Naive thymus-derived CD4-positive, alpha-beta T cell (primary cell): ENCODE measurements around the gene SH3D19. TPM values are rescaled to one million over a fixed set of nuclear protein-coding genes. Genes with fewer than 3 reads are reported as not detected.

Experiments used
- ATAC-seq: fragments of 150-1000 bp; cut with Tn5 transposase; 2 replicates; pipeline ENCODE4 v1.10.0; 2021; ENCODE audit warnings: mild to moderate bottlenecking, moderate library complexity
- CTCF ChIA-PET: fragments of 350-600 bp; sonication (Branson Sonifier 250); formaldehyde crosslinking; loops from one replicate; lab custom pipeline; 2021; ENCODE audit warnings: antibody characterized with exemption; lab: Charles Lee
- POLR2A ChIA-PET: fragments of 350-600 bp; sonication (Branson Sonifier 250); formaldehyde crosslinking; loops from one replicate; lab custom pipeline; 2021; ENCODE audit warnings: antibody characterized with exemption, inconsistent platforms; lab: Charles Lee
- DNase-seq, 9 donors: peaks; one replicate each; pipeline versions ENCODE4 v3.0.0 to v3.0.0-alpha.2; 2020 to 2022; ENCODE audit warnings: mixed read lengths in 1 of 9
- H3K27ac ChIP-seq: one replicate; pipeline ENCODE4 v1.7.0; 2013; ENCODE audit warnings: mild to moderate bottlenecking, low read depth, low read length, moderate library complexity
- H3K27me3 ChIP-seq, 2 donors: one replicate each; pipeline ENCODE4 v1.7.0; 2013; ENCODE audit warnings: low read length in 2 of 2, mild to moderate bottlenecking in 2 of 2, moderate library complexity in 2 of 2; ENCODE audit not compliant: control insufficient read depth in 2 of 2, insufficient read depth in 2 of 2
- H3K36me3 ChIP-seq, 3 experiments: 1 replicate in 2 of 3; 2 replicates in 1 of 3; pipeline ENCODE4 v1.7.0; 2013; ENCODE audit warnings: low read length in 3 of 3, mild to moderate bottlenecking in 3 of 3, moderate library complexity in 1 of 3; ENCODE audit not compliant: insufficient read depth in 3 of 3, control insufficient read depth in 2 of 3
- H3K4me1 ChIP-seq, 2 donors: one replicate each; pipeline ENCODE4 v1.7.0; 2013; ENCODE audit warnings: low read length in 2 of 2, mild to moderate bottlenecking in 2 of 2, moderate library complexity in 1 of 2; ENCODE audit not compliant: control insufficient read depth in 2 of 2, insufficient read depth in 2 of 2
- H3K4me3 ChIP-seq: 2 replicates; pipeline ENCODE4 v1.7.0; 2013; ENCODE audit warnings: mild to moderate bottlenecking, low read length
- H3K9me3 ChIP-seq, 3 experiments: 1 replicate in 2 of 3; 2 replicates in 1 of 3; pipeline ENCODE4 v1.7.0; 2013; ENCODE audit warnings: low read length in 3 of 3; ENCODE audit not compliant: control insufficient read depth in 2 of 3
- H3K27ac Mint-ChIP-seq, 9 donors: one replicate each; pipeline ENCODE4 v1.8.0; 2020 to 2022; ENCODE audit warnings: mixed read lengths in 9 of 9, mild to moderate bottlenecking in 8 of 9, moderate library complexity in 5 of 9, inconsistent platforms in 2 of 9
- H3K27me3 Mint-ChIP-seq, 5 donors: one replicate each; pipeline ENCODE4 v1.8.0; 2021 to 2022; ENCODE audit warnings: mixed read lengths in 5 of 5, mild to moderate bottlenecking in 1 of 5
- H3K36me3 Mint-ChIP-seq, 5 donors: one replicate each; pipeline ENCODE4 v1.8.0; 2020 to 2022; ENCODE audit warnings: mixed read lengths in 5 of 5, mild to moderate bottlenecking in 3 of 5, inconsistent platforms in 1 of 5
- H3K4me1 Mint-ChIP-seq, 7 donors: one replicate each; pipeline ENCODE4 v1.8.0; 2020 to 2022; ENCODE audit warnings: mixed read lengths in 7 of 7, mild to moderate bottlenecking in 3 of 7, inconsistent platforms in 1 of 7
- H3K4me3 Mint-ChIP-seq, 10 donors: one replicate each; pipeline ENCODE4 v1.8.0; 2020 to 2022; ENCODE audit warnings: mild to moderate bottlenecking in 10 of 10, mixed read lengths in 10 of 10, moderate library complexity in 6 of 10, inconsistent platforms in 2 of 10
- H3K9me3 Mint-ChIP-seq, 11 donors: one replicate each; pipeline ENCODE4 v1.8.0; 2020 to 2022; ENCODE audit warnings: mixed read lengths in 11 of 11, mild to moderate bottlenecking in 4 of 11, inconsistent platforms in 1 of 11, moderate library complexity in 1 of 11
- intact Hi-C, 2 donors: fragments of 100-400 bp; cut with micrococcal nuclease; formaldehyde crosslinking; loops; one replicate each; pipeline ENCODE4 v1.15.1; 2023
- polyA plus RNA-seq, 2 donors: library from polyadenylated mRNA; unstranded; fragments of 300-500 nt; fragmentation: Illumina TruSeq; gene quantifications; one replicate each; pipeline ENCODE4 v1.2.3, GENCODE V29; 2021
- total RNA-seq, 6 experiments: library from RNA in 5 of 6; stranded (reverse) in 5 of 6; gene quantifications; 1 replicate in 5 of 6; 2 replicates in 1 of 6; pipeline ENCODE4 v1.2.3 and lab custom pipeline; 2021 to 2026

SH3D19 gene
- total and polyA plus RNA-seq, 7 experiments from 2014 or later = 0.66 to 1.8 (median 1.0) TPM; not detected in 2

DNA sequence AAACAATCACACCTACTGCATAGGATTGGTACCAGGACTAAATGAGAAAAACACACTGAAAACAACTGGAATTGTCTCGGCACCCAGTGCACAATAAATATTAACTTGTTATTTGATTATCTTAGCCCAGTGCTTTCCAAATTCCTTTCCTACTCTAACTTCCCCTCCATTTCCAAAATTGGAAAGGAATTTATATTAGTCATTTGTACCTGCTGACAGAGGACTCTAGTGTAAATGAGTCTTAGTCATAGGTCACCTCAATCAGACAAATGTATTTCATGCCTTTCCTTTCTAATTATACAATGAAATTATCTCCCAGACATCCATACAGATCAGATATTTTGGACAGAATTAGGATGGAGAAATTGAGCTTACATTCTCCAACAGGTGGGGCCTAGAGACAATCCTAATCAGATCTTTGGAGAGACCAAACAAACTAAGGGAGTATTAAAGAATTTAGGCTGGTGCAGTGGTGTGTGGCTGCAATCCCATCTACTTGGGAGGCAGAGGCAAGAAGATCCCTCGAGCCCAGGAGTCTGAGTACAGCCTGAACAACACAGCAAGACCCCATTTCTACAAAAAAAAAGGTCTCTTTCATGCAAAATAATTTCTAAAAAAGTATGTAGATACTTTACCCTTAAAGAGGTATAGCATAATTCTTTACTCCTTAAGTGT is 10.1 kb downstream of the SH3D19 start:
- H3K4me3 ChIP-seq = no peak overlapping the region
- DNase-seq (no peak), ATAC-seq (no peak)
- no peaks in the 10 kb centered on the region for H3K27me3 ChIP-seq
- POLR2A ChIA-PET = no interaction called here
- Mint-ChIP-seq H3K27me3 (peaks cover 5 to 24% (median 16%) of the 10 kb centered on the region in 5 donors), H3K9me3 (no peaks in the 10 kb centered on the region), H3K4me3 (no peak overlapping the region), H3K4me1 (no peaks in the 10 kb centered on the region), H3K27ac (no peak overlapping the region), H3K36me3 (no peaks in the 10 kb centered on the region)
- no peaks in the 10 kb centered on the region for H3K36me3 ChIP-seq
- no peak overlapping the region for H3K27ac ChIP-seq
- CTCF ChIA-PET = no interaction called here
- H3K4me1 ChIP-seq = no peaks in the 10 kb centered on the region
- intact Hi-C loops = no loop called here
- no peaks in the 10 kb centered on the region for H3K9me3 ChIP-seq

DNA sequence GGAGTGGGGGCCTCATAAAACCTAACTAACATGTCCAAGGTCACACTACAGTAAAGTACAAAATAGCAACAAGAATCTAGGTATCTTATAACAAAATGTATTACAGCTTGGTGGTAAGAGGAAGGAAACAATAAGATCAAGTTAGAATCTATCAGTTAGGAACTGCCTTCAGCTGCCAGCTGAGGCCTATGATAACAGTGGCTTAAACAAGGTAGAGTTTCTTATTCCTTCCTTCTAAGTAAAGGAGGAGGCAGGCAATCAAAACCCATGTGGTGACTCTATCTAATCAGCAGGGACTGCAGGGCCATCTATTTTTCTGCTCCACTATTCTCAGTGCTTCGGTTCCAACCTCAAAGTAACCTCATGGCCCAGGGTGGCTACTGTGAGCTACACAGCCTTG is 10.9 kb downstream of the SH3D19 start:
- H3K9me3 Mint-ChIP-seq = no peaks in the 10 kb centered on the region
- H3K9me3 ChIP-seq = no peaks in the 10 kb centered on the region
- no peak overlapping the region for H3K4me3 Mint-ChIP-seq
- ChIA-PET POLR2A (no interaction called here), CTCF (no interaction called here)
- no peaks in the 10 kb centered on the region for H3K36me3 Mint-ChIP-seq
- intact Hi-C loops = no loop called here
- no peaks in the 10 kb centered on the region for H3K36me3 ChIP-seq
- ATAC-seq = no peak
- no peaks in the 10 kb centered on the region for H3K27me3 ChIP-seq
- peak overlapping the region in 1 of 9 donors; percentile 31 for H3K27ac Mint-ChIP-seq
- no peak for DNase-seq
- H3K4me1 Mint-ChIP-seq = no peaks in the 10 kb centered on the region
- H3K27ac ChIP-seq = no peak overlapping the region
- peaks cover 4 to 15% (median 9%) of the 10 kb centered on the region in 5 donors for H3K27me3 Mint-ChIP-seq
- H3K4me3 ChIP-seq = no peak overlapping the region
- H3K4me1 ChIP-seq = no peaks in the 10 kb centered on the region

DNA sequence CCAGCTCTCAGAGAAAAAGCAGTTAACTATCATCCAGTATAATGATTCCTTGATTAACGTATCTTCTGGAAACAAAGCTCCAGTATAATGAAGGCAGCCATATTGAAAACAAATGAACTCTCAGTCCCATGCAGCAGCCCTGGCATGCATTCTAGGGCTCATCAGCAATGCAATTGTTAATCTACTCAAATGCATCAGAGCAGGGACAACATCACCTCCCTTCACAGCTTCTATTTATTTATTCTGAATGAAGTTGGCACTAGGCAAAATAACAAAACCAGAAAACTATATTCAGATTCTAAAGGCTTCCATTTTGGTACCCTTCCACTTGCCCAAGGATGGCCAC is 11.4 kb downstream of the SH3D19 start:
- H3K36me3 Mint-ChIP-seq = no peaks in the 10 kb centered on the region
- H3K4me1 ChIP-seq = no peaks in the 10 kb centered on the region
- H3K4me1 Mint-ChIP-seq = no peaks in the 10 kb centered on the region
- no peaks in the 10 kb centered on the region for H3K27me3 ChIP-seq
- H3K27ac ChIP-seq = no peak overlapping the region
- H3K4me3 Mint-ChIP-seq = no peak overlapping the region
- ChIA-PET POLR2A (no interaction called here), CTCF (no interaction called here)
- no peaks in the 10 kb centered on the region for H3K9me3 ChIP-seq
- no peak for DNase-seq
- ATAC-seq = no peak
- no peak overlapping the region for H3K4me3 ChIP-seq
- peaks cover 4 to 14% (median 8%) of the 10 kb centered on the region in 5 donors for H3K27me3 Mint-ChIP-seq
- no peaks in the 10 kb centered on the region for H3K9me3 Mint-ChIP-seq
- H3K27ac Mint-ChIP-seq = no peak overlapping the region
- no peaks in the 10 kb centered on the region for H3K36me3 ChIP-seq
- intact Hi-C loops = no loop called here

DNA sequence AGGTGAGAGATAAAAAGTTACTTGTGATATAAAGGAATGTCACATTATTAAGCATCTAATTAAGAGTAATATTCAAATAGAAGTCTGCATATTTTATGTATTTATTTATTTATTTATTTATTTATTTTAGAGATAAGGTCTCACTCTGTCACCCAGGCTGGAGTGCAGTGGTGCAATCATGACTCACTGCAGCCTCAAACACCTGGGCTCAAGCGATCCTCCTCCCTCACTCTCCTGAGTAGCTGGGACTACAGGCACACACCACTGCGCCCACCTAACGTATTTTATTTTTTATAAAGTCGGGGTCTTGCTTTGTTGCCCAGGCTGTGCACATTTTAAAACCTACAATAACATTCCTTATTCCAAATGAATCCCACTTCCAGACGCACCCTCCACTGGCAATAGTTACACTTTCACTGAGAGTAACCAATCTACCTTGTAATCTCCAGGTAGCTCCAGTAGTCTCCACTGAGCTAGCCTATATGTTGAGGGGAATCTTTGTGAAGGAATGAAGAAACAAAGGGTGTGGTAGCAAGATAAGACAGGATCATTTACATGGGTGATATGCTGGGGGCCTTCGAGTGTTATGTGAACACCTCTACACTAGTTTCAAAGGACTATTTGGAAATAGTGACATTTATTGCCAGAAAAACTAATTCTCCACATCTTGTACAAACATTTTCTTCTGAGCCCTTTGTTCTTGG is 11.9 kb downstream of the SH3D19 start:
- ChIA-PET CTCF (no interaction called here), POLR2A (no interaction called here)
- Histone ChIP-seq H3K4me1 (no peaks in the 10 kb centered on the region), H3K27ac (no peak overlapping the region), H3K27me3 (no peaks in the 10 kb centered on the region), H3K36me3 (no peaks in the 10 kb centered on the region), H3K4me3 (no peak overlapping the region), H3K9me3 (no peaks in the 10 kb centered on the region)
- intact Hi-C loops = no loop called here
- Mint-ChIP-seq H3K4me3 (no peak overlapping the region), H3K27me3 (peaks cover 4 to 14% (median 8%) of the 10 kb centered on the region in 5 donors), H3K9me3 (no peaks in the 10 kb centered on the region), H3K36me3 (no peaks in the 10 kb centered on the region), H3K27ac (no peak overlapping the region), H3K4me1 (no peaks in the 10 kb centered on the region)
- DNase-seq (no peak), ATAC-seq (no peak)

DNA sequence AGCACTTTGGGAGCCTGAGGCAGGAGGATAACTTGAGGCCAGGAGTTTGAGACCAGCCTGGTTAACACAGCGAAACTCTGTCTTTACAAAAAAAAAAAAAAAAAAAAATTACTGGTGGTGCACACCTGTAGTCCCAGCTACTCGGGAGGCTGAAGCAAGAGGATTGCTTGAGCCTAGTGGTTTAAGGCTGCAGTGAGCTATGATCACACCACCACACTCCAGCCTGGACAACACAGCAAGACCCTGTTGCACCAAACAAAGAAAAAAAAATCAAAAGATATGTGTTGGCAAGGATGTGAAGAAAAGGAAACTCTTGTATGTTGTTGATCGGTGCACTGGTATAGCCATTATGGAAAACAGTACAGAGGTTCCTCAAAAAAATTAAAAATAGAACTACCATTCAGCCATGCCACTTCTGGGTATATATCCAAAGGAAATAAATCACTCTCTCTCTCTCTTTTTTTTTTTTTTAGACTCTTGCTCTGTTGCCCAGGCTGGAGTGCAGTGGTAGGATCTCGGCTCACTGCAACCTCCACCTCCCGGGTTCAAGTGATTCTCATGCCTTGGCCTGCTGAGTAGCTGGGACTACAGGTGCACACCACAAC is 15.2 kb downstream of the SH3D19 start:
- Histone ChIP-seq H3K36me3 (no peaks in the 10 kb centered on the region), H3K27me3 (no peaks in the 10 kb centered on the region), H3K4me3 (no peak overlapping the region), H3K27ac (no peak overlapping the region), H3K4me1 (no peaks in the 10 kb centered on the region), H3K9me3 (no peaks in the 10 kb centered on the region)
- CTCF ChIA-PET = no interaction called here
- ATAC-seq = no peak
- no peak overlapping the region for H3K27ac Mint-ChIP-seq
- H3K9me3 Mint-ChIP-seq = no peaks in the 10 kb centered on the region
- DNase-seq = no peak
- POLR2A ChIA-PET = no interaction called here
- peaks cover 0 to 4% (median 0%) of the 10 kb centered on the region in 5 donors for H3K27me3 Mint-ChIP-seq
- H3K4me3 Mint-ChIP-seq = no peak overlapping the region
- intact Hi-C loops = no loop called here
- H3K4me1 Mint-ChIP-seq = no peaks in the 10 kb centered on the region
- no peaks in the 10 kb centered on the region for H3K36me3 Mint-ChIP-seq

DNA sequence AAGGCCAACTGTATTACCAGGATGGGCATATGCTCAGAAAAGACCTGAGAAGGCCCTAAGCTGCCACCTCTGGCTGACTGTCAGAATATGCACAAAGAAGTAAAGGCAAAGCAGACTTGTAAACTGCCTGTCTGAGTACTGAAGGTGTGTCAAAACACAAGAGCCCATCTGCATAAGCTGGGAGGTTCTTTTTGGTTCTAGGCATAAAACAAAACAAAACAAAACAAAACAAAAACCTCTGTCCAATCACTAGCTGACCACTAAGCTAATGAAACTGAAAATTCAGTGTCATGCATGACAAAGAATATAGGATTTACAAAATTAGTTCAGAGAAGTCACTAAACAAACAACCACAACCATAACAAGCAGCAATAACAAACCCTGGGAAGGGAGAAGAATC is 20.6 kb downstream of the SH3D19 start:
- peaks cover 0 to 8% (median 0%) of the 10 kb centered on the region in 5 donors for H3K27me3 Mint-ChIP-seq
- ATAC-seq = no peak
- Histone ChIP-seq H3K27me3 (no peaks in the 10 kb centered on the region), H3K27ac (no peak overlapping the region), H3K4me3 (no peak overlapping the region), H3K4me1 (no peaks in the 10 kb centered on the region), H3K9me3 (no peaks in the 10 kb centered on the region), H3K36me3 (no peaks in the 10 kb centered on the region)
- DNase-seq = no peak
- intact Hi-C loops = no loop called here
- ChIA-PET CTCF (no interaction called here), POLR2A (no interaction called here)
- H3K4me1 Mint-ChIP-seq = no peaks in the 10 kb centered on the region
- H3K4me3 Mint-ChIP-seq = no peak overlapping the region
- H3K27ac Mint-ChIP-seq = no peak overlapping the region
- H3K9me3 Mint-ChIP-seq = peaks cover 0 to 2% (median 0%) of the 10 kb centered on the region in 11 donors
- no peaks in the 10 kb centered on the region for H3K36me3 Mint-ChIP-seq
